H1 (cell line): ENCODE measurements around the gene GBP7. TPM values are rescaled to one million over a fixed set of nuclear protein-coding genes. Genes with fewer than 3 reads are reported as not detected.

Source experiments
- CHD7 ChIP-seq: fragments of 300-600 bp; sonication (generic); IDR thresholded peaks from 2 replicates; pipeline ENCODE4 v1.7.1; 2012; ENCODE audit warnings: low read length, moderate library complexity, mild to moderate bottlenecking, inconsistent platforms; ENCODE audit not compliant: insufficient replicate concordance
- KDM1A ChIP-seq: fragments of 200-600, 300-600 bp; sonication (generic); IDR thresholded peaks from 2 replicates; pipeline ENCODE4 v1.7.1; 2016; ENCODE audit warnings: mild to moderate bottlenecking, low read length, borderline replicate concordance
- PHF8 ChIP-seq: fragments of 200-600 bp; sonication (generic); conservative IDR thresholded peaks from 2 replicates; pipeline ENCODE4 v1.7.1; 2012; ENCODE audit warnings: low read depth, mild to moderate bottlenecking, inconsistent platforms, low read length, moderate library complexity
- polyA plus RNA-seq, 7 experiments: library from polyadenylated mRNA; depleted of rRNA in 3 of 7; stranded (reverse) in 5 of 7; unstranded in 2 of 7; fragments of >200 nt in 5 of 7; fragments of 200-250 nt in 2 of 7; gene quantifications; 1 replicate in 5 of 7; 2 replicates in 1 of 7; 4 replicates in 1 of 7; pipeline versions ENCODE4 v1.2.1 to v1.2.3, GENCODE V29; 2011 to 2013; ENCODE audit warnings: missing spikeins in 2 of 7, mixed read lengths in 2 of 7
- total RNA-seq: library from RNA; stranded (reverse); fragmentation: NEBNext Ultra II Directional; extraction: Animal tissue kit (Norgen Biotek cat#: 25700); gene quantifications from 2 replicates; pipeline ENCODE4 v1.2.1, GENCODE V29; 2021

The GBP7 gene
- total and polyA plus RNA-seq, 2 of the 8 experiments (the other 6 are each of a cell fraction or from before 2014, with no cell fraction given) = not detected

GRCh38 chr1:89206373-89206772 is 30.6 kb upstream of the GBP7 start (continued):
- TF ChIP-seq CHD7 (no peak), KDM1A (no peak), PHF8 (no peak)
